GM12875 (cell line): ENCODE data around the gene SLC9A9.

Source experiments
- H3K4me3 ChIP-seq: one replicate; pipeline ENCODE4 v1.5.1; 2011; ENCODE audit warnings: low read depth, low read length, control low read depth
- TF ChIP-seq, protein P1 (sequence below): IDR thresholded peaks from 2 replicates; pipeline ENCODE4 v1.5.1; 2011; ENCODE audit warnings: low read depth, mild to moderate bottlenecking, control low read depth, inconsistent platforms, low read length, moderate library complexity, borderline replicate concordance; ENCODE audit not compliant: insufficient read depth

SLC9A9 gene

DNA sequence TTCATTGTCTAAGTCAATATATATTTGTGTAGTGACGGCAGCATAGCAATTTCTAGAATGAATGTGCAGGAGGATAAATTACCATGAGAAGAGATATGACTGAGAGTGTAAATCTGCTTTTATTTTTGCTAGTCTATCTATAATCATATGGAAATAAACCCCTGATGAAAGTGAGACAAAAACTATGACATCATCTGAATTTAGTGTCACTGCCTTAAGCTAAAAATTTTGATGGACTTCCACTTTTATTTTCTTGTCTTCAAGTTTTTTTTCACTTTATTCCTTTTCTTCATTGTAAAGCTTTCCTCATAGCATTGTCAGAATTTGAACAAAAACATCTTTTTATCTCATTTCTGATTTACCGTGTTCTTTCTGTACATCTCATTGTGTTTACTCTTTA is 486.7 kb downstream of the SLC9A9 start:
- TF ChIP-seq, protein P1, sequence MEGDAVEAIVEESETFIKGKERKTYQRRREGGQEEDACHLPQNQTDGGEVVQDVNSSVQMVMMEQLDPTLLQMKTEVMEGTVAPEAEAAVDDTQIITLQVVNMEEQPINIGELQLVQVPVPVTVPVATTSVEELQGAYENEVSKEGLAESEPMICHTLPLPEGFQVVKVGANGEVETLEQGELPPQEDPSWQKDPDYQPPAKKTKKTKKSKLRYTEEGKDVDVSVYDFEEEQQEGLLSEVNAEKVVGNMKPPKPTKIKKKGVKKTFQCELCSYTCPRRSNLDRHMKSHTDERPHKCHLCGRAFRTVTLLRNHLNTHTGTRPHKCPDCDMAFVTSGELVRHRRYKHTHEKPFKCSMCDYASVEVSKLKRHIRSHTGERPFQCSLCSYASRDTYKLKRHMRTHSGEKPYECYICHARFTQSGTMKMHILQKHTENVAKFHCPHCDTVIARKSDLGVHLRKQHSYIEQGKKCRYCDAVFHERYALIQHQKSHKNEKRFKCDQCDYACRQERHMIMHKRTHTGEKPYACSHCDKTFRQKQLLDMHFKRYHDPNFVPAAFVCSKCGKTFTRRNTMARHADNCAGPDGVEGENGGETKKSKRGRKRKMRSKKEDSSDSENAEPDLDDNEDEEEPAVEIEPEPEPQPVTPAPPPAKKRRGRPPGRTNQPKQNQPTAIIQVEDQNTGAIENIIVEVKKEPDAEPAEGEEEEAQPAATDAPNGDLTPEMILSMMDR: no peak
- H3K4me3 ChIP-seq: no peak overlapping the region

DNA sequence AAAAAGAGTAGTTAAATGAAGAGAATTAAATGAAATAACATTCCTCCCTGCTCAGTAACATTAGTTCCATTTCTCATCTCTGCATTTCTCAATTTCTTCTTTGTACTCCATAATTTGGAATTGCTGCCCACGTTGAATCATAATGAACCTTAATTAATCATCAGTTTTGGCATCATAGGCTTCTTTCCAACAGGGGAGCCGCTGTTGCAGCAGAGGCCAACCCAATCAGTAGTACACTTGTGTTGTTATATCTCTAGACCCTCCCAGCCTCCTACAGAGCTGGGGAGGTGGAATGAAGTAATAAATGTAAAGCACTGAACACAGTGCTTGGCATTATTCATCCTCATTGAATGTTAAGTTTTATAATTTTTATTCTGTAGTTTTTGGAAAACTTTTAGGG is 488.0 kb downstream of the SLC9A9 start:
- no peak overlapping the region for H3K4me3 ChIP-seq
- TF ChIP-seq, protein P1: no peak

DNA sequence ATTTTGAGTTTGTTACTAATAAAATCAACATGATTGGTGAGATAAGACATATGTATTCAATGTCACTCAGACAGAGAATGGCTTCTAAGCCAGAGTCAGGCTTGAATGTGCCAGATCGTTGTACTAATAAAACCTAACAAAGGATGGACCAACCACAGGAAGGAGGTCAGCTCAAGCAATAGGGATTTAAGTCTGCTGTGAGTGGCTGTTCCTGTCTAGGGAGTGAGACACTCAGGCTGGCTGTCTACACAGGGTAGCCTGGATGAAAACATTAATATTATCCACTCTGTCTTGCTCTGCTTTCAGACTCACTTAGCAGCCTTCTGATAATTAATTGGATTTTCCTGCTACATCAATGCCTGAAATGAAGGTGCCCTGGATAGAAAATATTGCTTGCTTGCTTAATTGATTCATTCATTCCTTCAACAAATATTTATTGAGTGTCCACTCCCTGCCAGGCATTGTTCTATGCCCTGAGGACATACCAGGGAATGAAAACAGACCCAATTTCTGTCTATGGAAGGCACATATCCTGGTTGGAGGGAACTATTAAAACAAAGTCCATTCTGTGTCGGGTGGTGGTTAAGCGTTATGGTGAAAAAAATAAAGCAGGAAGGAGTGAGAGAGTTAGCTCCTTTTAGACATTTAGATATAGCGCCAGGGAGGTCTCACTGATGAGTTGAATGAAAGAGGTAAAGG is 489.3 kb downstream of the SLC9A9 start:
- TF ChIP-seq, protein P1: no peak
- H3K4me3 ChIP-seq: no peak overlapping the region

DNA sequence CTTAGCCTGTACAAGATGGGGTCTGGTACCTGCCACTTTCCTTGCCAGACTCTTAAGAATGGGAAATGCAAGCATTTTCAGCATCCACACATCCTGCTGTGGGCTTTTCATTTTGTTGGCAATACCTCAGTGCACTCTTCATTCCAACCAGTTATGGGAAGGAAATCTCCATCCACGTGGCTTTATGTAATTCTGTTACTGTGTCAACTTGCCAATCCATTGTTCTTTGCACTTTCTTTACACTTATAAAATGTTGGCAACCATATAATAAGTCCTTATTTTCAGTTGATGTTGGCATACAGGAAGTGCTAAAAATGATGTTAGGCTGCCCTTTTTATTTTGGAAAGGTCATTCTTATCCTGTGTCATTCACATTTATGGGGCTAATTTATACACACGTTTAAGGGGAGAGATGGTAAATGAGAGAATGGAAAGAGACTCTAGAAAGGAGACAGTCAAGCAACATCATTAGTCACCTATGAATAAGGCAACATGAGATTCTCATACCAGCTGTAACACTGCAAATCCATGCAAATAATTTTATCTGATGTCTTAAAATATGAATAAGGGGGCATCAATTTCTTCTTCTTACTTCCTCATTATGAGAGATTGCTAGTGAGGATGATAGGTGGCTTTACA is 490.0 kb downstream of the SLC9A9 start:
- H3K4me3 ChIP-seq: no peak overlapping the region
- TF ChIP-seq, protein P1: no peak

DNA sequence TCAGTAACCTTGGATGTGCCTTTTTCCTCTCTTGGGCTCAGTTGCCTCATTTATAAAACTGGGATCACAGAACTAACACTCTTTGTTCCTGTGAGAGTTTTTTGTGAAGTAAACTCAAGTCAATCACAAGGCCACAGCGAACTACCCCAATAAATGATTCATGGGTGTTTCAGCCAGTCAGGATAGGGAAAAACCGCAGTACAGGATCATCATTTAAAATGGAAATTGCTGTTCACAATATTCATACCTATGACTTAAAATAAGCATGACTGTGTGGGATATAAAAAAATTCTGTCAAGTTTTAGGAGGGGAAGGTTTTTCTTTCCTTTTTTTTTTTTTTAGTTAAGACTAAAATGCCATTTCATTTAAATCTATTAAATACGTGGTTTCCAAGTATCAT is 490.6 kb downstream of the SLC9A9 start:
- H3K4me3 ChIP-seq: no peak overlapping the region
- TF ChIP-seq, protein P1: no peak

DNA sequence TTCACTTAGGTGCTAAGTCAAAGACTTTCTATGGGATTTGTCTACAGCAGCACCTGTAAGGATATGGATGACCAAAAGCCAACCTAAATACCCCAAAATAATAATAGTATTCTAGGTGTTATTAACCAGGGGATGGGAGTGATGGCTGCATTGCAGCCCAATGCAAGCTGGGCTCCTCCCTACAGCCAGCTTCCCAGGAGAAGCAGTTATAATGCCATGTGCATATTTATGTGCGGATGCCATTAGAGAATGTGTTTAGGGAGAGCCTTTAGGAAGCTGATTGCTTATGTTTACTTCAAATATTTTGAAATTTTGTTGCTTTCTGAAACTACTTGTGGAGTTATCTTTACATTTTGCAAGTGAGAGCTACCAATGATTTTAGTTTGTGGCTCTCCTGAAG is 491.4 kb downstream of the SLC9A9 start:
- TF ChIP-seq, protein P1: no peak
- H3K4me3 ChIP-seq: no peak overlapping the region

DNA sequence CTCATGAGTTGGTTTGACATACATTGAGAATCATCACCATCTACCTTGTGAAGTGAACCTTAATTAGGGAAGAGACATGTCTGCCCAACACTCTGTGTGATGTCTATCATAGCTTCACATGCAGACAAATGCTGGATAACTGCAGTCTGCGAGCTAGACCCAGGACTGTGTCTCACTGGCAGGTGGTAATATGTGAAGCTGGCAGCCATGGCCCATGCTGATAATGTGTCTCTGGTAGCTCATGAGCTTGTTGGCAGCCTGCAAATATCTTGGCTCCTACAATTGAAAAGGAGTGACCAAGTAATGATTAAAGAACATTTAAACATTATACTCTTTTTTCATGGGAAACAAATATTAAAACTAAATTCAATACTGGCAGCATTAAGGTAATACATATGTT is 493.9 kb downstream of the SLC9A9 start:
- TF ChIP-seq, protein P1: no peak
- no peak overlapping the region for H3K4me3 ChIP-seq
